Astrocyte (in vitro differentiated cells and primary cell): ENCODE data around the gene CARD14. TPM values are rescaled to one million over a fixed set of nuclear protein-coding genes. Genes with fewer than 3 reads are reported as not detected.

Source experiments
- DNase-seq: peaks from one replicate; pipeline ENCODE4 v3.0.0-alpha.2; 2010; ENCODE audit warnings: low read depth
- FAIRE-seq: peaks from 2 replicates; lab custom pipeline; 2011; peaks lifted over from hg19 to GRCh38; lab: Jason Lieb, UNC
- H2AFZ ChIP-seq: 2 replicates; pipeline ENCODE4 v1.6.0; 2012; ENCODE audit warnings: low read depth, low read length, inconsistent platforms
- H3K27ac ChIP-seq: 2 replicates; pipeline ENCODE4 v1.5.1; 2011; ENCODE audit warnings: low read depth, low read length, inconsistent platforms
- H3K27me3 ChIP-seq: 2 replicates; pipeline ENCODE4 v1.6.0; 2011; ENCODE audit warnings: low read length, inconsistent platforms; ENCODE audit not compliant: insufficient read depth
- H3K36me3 ChIP-seq: 2 replicates; pipeline ENCODE4 v1.5.1; 2011; ENCODE audit warnings: low read length, inconsistent platforms; ENCODE audit not compliant: insufficient read depth
- H3K4me1 ChIP-seq: 2 replicates; pipeline ENCODE4 v1.5.1; 2011; ENCODE audit warnings: low read length, inconsistent platforms; ENCODE audit not compliant: insufficient read depth
- H3K4me2 ChIP-seq: 2 replicates; pipeline ENCODE4 v1.6.0; 2012; ENCODE audit warnings: low read length, inconsistent platforms
- H3K4me3 ChIP-seq: 2 replicates; pipeline ENCODE4 v1.5.1; 2011; ENCODE audit warnings: low read depth, mild to moderate bottlenecking, low read length, inconsistent platforms; ENCODE audit not compliant: insufficient read depth
- H3K79me2 ChIP-seq: 2 replicates; pipeline ENCODE4 v1.6.0; 2012; ENCODE audit warnings: mild to moderate bottlenecking, low read length, inconsistent platforms; ENCODE audit not compliant: insufficient read depth
- H3K9ac ChIP-seq: 2 replicates; pipeline ENCODE4 v1.6.0; 2012; ENCODE audit warnings: mild to moderate bottlenecking, low read length, inconsistent platforms
- H3K9me3 ChIP-seq: 2 replicates; pipeline ENCODE4 v1.5.1; 2012; ENCODE audit warnings: low read depth, mild to moderate bottlenecking, low read length, inconsistent platforms; ENCODE audit not compliant: insufficient read depth
- H4K20me1 ChIP-seq: 2 replicates; pipeline ENCODE4 v1.6.0; 2012; ENCODE audit warnings: low read length, inconsistent platforms; ENCODE audit not compliant: insufficient read depth
- H3K27ac Mint-ChIP-seq: one replicate; pipeline ENCODE4 v1.8.0; 2021; ENCODE audit warnings: mild to moderate bottlenecking, mixed read lengths; ENCODE audit not compliant: unreplicated experiment
- H3K27me3 Mint-ChIP-seq: one replicate; pipeline ENCODE4 v1.8.0; 2021; ENCODE audit warnings: low read depth, mixed read lengths; ENCODE audit not compliant: unreplicated experiment
- H3K36me3 Mint-ChIP-seq: one replicate; pipeline ENCODE4 v1.8.0; 2021; ENCODE audit warnings: low read depth, mixed read lengths; ENCODE audit not compliant: unreplicated experiment
- H3K4me1 Mint-ChIP-seq: one replicate; pipeline ENCODE4 v1.8.0; 2021; ENCODE audit warnings: low read depth, mixed read lengths; ENCODE audit not compliant: unreplicated experiment
- H3K4me3 Mint-ChIP-seq: one replicate; pipeline ENCODE4 v1.8.0; 2021; ENCODE audit warnings: mild to moderate bottlenecking, moderate library complexity, mixed read lengths; ENCODE audit not compliant: unreplicated experiment
- H3K9me3 Mint-ChIP-seq: one replicate; pipeline ENCODE4 v1.8.0; 2021; ENCODE audit warnings: mild to moderate bottlenecking, mixed read lengths; ENCODE audit not compliant: unreplicated experiment
- CTCF ChIP-seq: IDR thresholded peaks from 2 replicates; pipeline ENCODE4 v1.5.1; 2011; ENCODE audit warnings: low read depth, mild to moderate bottlenecking, inconsistent platforms, low read length, moderate library complexity; ENCODE audit not compliant: insufficient read depth
- EZH2 ChIP-seq: IDR thresholded peaks from 2 replicates; pipeline ENCODE4 v1.6.1; 2012; ENCODE audit warnings: mild to moderate bottlenecking, low read length, inconsistent platforms; ENCODE audit not compliant: insufficient read depth
- total RNA-seq: library from RNA; stranded (reverse); gene quantifications from 2 replicates; pipeline ENCODE4 v1.2.1, GENCODE V29; 2021

The CARD14 gene
- total RNA-seq, 1 donor from 2014 or later, result not detected

- Histone ChIP-seq H3K79me2 (no peaks in the 10 kb centered on the region), H3K4me3 (no peak overlapping the region), H4K20me1 (no peaks in the 10 kb centered on the region), H3K4me1 (no peaks in the 10 kb centered on the region), H3K27me3 (no peaks in the 10 kb centered on the region), H3K9ac (no peak overlapping the region), H2AFZ (no peak overlapping the region), H3K9me3 (no peaks in the 10 kb centered on the region), H3K27ac (no peak overlapping the region), H3K4me2 (no peak overlapping the region), H3K36me3 (no peaks in the 10 kb centered on the region)
- Mint-ChIP-seq H3K27me3 (no peaks in the 10 kb centered on the region), H3K4me3 (no peak overlapping the region), H3K9me3 (no peaks in the 10 kb centered on the region), H3K27ac (no peak overlapping the region), H3K4me1 (no peaks in the 10 kb centered on the region), H3K36me3 (peaks cover 11% of the 10 kb centered on the region)
- no peak for FAIRE-seq
- no peak for DNase-seq
- TF ChIP-seq EZH2 (no peak), CTCF (no peak)
Measured at GRCh38 chr17:80225230-80225629, 55.4 kb downstream of the CARD14 start.

GRCh38 chr17:80227156-80227555 is 57.3 kb downstream of the CARD14 start:
- H3K27me3 Mint-ChIP-seq, result no peaks in the 10 kb centered on the region
- no peak overlapping the region for H3K4me3 Mint-ChIP-seq
- H3K27me3 ChIP-seq, result no peaks in the 10 kb centered on the region
- H3K4me1 Mint-ChIP-seq, result no peaks in the 10 kb centered on the region
- H3K36me3 ChIP-seq, result no peaks in the 10 kb centered on the region
- no peaks in the 10 kb centered on the region for H3K9me3 ChIP-seq
- H3K4me3 ChIP-seq, result no peak overlapping the region
- H2AFZ ChIP-seq, result no peak overlapping the region
- peaks cover 20% of the 10 kb centered on the region for H3K36me3 Mint-ChIP-seq
- H3K4me2 ChIP-seq, result no peak overlapping the region
- no peaks in the 10 kb centered on the region for H3K4me1 ChIP-seq
- no peak overlapping the region for H3K9ac ChIP-seq
- no peaks in the 10 kb centered on the region for H3K79me2 ChIP-seq
- DNase-seq, result no peak
- H3K9me3 Mint-ChIP-seq, result peaks cover 5% of the 10 kb centered on the region
- no peaks in the 10 kb centered on the region for H4K20me1 ChIP-seq
- no peak overlapping the region for H3K27ac Mint-ChIP-seq
- no peak for FAIRE-seq
- no peak for TF ChIP-seq EZH2
- no peak overlapping the region for H3K27ac ChIP-seq

GRCh38 chr17:80227666-80228065 is 57.8 kb downstream of the CARD14 start:
- no peaks in the 10 kb centered on the region for H3K4me1 Mint-ChIP-seq
- Histone ChIP-seq H3K9ac (no peak overlapping the region), H3K27ac (no peak overlapping the region), H3K36me3 (no peaks in the 10 kb centered on the region), H3K9me3 (no peaks in the 10 kb centered on the region), H2AFZ (no peak overlapping the region), H3K4me3 (no peak overlapping the region), H3K4me1 (no peaks in the 10 kb centered on the region), H3K27me3 (no peaks in the 10 kb centered on the region), H4K20me1 (no peaks in the 10 kb centered on the region), H3K4me2 (no peak overlapping the region), H3K79me2 (no peaks in the 10 kb centered on the region)
- DNase-seq (no peak), FAIRE-seq (no peak)
- peaks cover 9% of the 10 kb centered on the region for H3K9me3 Mint-ChIP-seq
- no peak overlapping the region for H3K27ac Mint-ChIP-seq
- no peaks in the 10 kb centered on the region for H3K27me3 Mint-ChIP-seq
- no peak overlapping the region for H3K4me3 Mint-ChIP-seq
- TF ChIP-seq CTCF, result no peak
- no peak for TF ChIP-seq EZH2
- H3K36me3 Mint-ChIP-seq, result peaks cover 23% of the 10 kb centered on the region
